Measurements from ENCODE around the gene CSNK2A3. TPM values are rescaled to one million over a fixed set of nuclear protein-coding genes. Genes with fewer than 3 reads are reported as not detected.

Gene CSNK2A3
- total and polyA plus RNA-seq, 9 of the 15 experiments (the other 6 are each of a cell fraction or from before 2014, with no cell fraction given), result 0.33 to 6.1 (median 1.8) TPM

DNA sequence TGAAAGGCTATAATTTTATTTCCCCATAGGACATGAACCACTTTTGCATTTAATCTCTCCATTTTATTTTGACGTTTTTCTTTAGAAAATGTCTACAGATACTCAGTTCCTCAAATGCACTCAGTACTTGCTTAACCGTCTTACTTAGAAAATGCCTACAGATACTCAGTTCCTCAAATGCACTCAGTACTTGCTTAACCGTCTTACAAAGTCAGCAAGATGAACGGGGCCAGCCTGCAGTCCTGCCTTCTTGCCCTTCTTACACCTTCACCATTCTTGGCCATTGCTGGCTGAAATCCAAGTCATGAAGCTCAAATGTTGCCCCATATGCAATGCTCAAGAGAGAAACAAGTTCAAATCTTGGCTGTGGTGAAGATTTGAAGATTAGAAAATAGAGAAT is 34.1 kb downstream of the CSNK2A3 start:
- POLR2A ChIA-PET, result no interaction called here
- BruUV-seq (replicated peaks), result no TSS peak

DNA sequence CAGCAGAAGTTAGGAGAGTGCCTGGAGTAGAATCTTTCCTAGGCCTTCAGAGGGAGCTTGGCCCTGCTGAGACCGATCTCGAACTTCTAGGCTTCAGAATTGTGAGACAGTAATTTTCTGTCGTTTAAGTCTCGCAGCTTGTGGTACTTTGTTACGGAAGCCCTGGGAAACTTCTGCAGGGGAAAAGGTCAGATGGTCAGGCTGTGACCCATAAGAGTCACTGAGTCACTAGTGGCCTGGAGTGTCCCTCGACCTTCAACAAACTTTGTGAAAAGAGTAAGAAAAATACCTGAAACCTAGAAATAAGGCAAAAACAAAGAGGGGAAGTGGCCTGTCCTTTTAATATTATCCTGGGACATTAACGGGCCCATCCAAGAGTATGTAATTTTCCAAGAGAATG is 34.6 kb downstream of the CSNK2A3 start:
- in situ Hi-C loops (cut with MboI), result no loop called here
- H3K4me1 ChIP-seq (replicated peaks in 1 of 2; ENCODE audit: control insufficient read depth in 2 of 2, insufficient read depth in 2 of 2, low read length in 2 of 2), result no peaks in the 10 kb centered on the region
- H3K79me2 ChIP-seq (ENCODE audit: control insufficient read depth, insufficient read depth, low read length), result no peaks in the 10 kb centered on the region
- intact Hi-C loops (cut with micrococcal nuclease), result no loop called here
- H3K9me1 ChIP-seq (ENCODE audit: control insufficient read depth, insufficient read depth, low read length), result no peaks in the 10 kb centered on the region
- POLR2A ChIA-PET, result no interaction called here
- H3K4me2 ChIP-seq (ENCODE audit: insufficient read depth, low read length), result no peak overlapping the region
- no peaks in the 10 kb centered on the region for H3K9me3 ChIP-seq (replicated peaks; ENCODE audit: control insufficient read depth, insufficient read depth, low read depth, low read length)
- H2AFZ ChIP-seq (ENCODE audit: low read depth, low read length), result no peak overlapping the region
- DNase-seq (ENCODE audit: extremely low read depth in 1 of 4, low spot score in 3 of 4) (no peak), FAIRE-seq (no peak), ATAC-seq (no peak)
- H4K20me1 ChIP-seq (replicated peaks; ENCODE audit: control insufficient read depth, insufficient read depth, low read length), result no peaks in the 10 kb centered on the region
- H3K36me3 ChIP-seq (ENCODE audit: control insufficient read depth, insufficient read depth, low read length), result no peaks in the 10 kb centered on the region
- H3K4me3 ChIP-seq, result no peak overlapping the region
- no peaks in the 10 kb centered on the region for H3K27me3 ChIP-seq (ENCODE audit: control insufficient read depth in 2 of 2, insufficient read depth in 2 of 2, low read length in 2 of 2)
- CTCF ChIA-PET (ENCODE audit: low intra/inter-chr PET ratio), result no interaction called here
- BruUV-seq (replicated peaks), result no TSS peak
- no peak overlapping the region for H3K27ac ChIP-seq (ENCODE audit: extremely low read depth, low read depth, low read length)
- under 1% methylated on average over 7 of the region's 7 CpGs for WGBS (ENCODE audit: insufficient coverage, low coverage, missing lambda C conversion rate)
- no peak overlapping the region for H3K9ac ChIP-seq (ENCODE audit: insufficient read depth in 1 of 2, low read depth in 2 of 2, low read length in 2 of 2)
- TF ChIP-seq, protein P1, sequence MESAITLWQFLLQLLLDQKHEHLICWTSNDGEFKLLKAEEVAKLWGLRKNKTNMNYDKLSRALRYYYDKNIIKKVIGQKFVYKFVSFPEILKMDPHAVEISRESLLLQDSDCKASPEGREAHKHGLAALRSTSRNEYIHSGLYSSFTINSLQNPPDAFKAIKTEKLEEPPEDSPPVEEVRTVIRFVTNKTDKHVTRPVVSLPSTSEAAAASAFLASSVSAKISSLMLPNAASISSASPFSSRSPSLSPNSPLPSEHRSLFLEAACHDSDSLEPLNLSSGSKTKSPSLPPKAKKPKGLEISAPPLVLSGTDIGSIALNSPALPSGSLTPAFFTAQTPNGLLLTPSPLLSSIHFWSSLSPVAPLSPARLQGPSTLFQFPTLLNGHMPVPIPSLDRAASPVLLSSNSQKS (CRISPR knock-in tag; IDR thresholded peaks at IDR 0.05), result no peak
- TF ChIP-seq KLF1 (tag; IDR thresholded peaks at IDR 0.05) (no peak), PPARD (CRISPR knock-in tag; IDR thresholded peaks at IDR 0.05) (no peak), CC2D1A (IDR thresholded peaks at IDR 0.05) (no peak), RCOR1 (IDR thresholded peaks at IDR 0.05; ENCODE audit: borderline replicate concordance in 1 of 2, low read depth in 2 of 2, low read length in 2 of 2) (no peak), HOXB6 (CRISPR knock-in tag; IDR thresholded peaks at IDR 0.05; ENCODE audit: borderline replicate concordance) (no peak), SUPT5H (IDR thresholded peaks at IDR 0.05) (no peak), KLF13 (tag; IDR thresholded peaks at IDR 0.05; ENCODE audit: borderline replicate concordance, low read depth) (no peak), ZNF695 (CRISPR knock-in tag; IDR thresholded peaks at IDR 0.05) (no peak)
- TF ChIP-seq, protein P2, sequence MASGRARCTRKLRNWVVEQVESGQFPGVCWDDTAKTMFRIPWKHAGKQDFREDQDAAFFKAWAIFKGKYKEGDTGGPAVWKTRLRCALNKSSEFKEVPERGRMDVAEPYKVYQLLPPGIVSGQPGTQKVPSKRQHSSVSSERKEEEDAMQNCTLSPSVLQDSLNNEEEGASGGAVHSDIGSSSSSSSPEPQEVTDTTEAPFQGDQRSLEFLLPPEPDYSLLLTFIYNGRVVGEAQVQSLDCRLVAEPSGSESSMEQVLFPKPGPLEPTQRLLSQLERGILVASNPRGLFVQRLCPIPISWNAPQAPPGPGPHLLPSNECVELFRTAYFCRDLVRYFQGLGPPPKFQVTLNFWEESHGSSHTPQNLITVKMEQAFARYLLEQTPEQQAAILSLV (tag; IDR thresholded peaks at IDR 0.05), result no peak
- TF ChIP-seq, protein P3, sequence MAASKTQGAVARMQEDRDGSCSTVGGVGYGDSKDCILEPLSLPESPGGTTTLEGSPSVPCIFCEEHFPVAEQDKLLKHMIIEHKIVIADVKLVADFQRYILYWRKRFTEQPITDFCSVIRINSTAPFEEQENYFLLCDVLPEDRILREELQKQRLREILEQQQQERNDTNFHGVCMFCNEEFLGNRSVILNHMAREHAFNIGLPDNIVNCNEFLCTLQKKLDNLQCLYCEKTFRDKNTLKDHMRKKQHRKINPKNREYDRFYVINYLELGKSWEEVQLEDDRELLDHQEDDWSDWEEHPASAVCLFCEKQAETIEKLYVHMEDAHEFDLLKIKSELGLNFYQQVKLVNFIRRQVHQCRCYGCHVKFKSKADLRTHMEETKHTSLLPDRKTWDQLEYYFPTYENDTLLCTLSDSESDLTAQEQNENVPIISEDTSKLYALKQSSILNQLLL (CRISPR knock-in tag; IDR thresholded peaks at IDR 0.05; ENCODE audit: borderline replicate concordance), result no peak

More for the DNA sequence above, 34.1 kb downstream of the CSNK2A3 start:
- no peak overlapping the region for H3K27ac ChIP-seq (ENCODE audit: extremely low read depth, low read depth, low read length)
- no peak overlapping the region for H3K4me2 ChIP-seq (ENCODE audit: insufficient read depth, low read length)
- no peaks in the 10 kb centered on the region for H3K9me3 ChIP-seq (replicated peaks; ENCODE audit: control insufficient read depth, insufficient read depth, low read depth, low read length)
- no peak for FAIRE-seq
- no peaks in the 10 kb centered on the region for H3K27me3 ChIP-seq (ENCODE audit: control insufficient read depth in 2 of 2, insufficient read depth in 2 of 2, low read length in 2 of 2)
- H3K9ac ChIP-seq (ENCODE audit: insufficient read depth in 1 of 2, low read depth in 2 of 2, low read length in 2 of 2), result no peak overlapping the region
- TF ChIP-seq SETDB1 (IDR thresholded peaks at IDR 0.05; ENCODE audit: low read length), result no peak
- no peak for TF ChIP-seq ETV5 (CRISPR knock-in tag; IDR thresholded peaks at IDR 0.05; ENCODE audit: low read depth)
- TF ChIP-seq ARHGAP35 (IDR thresholded peaks at IDR 0.05; ENCODE audit: partially characterized antibody), result no peak
- TF ChIP-seq SMARCA4 (IDR thresholded peaks at IDR 0.05), result no peak
- CTCF ChIA-PET (ENCODE audit: low intra/inter-chr PET ratio), result no interaction called here
- no peaks in the 10 kb centered on the region for H3K9me1 ChIP-seq (ENCODE audit: control insufficient read depth, insufficient read depth, low read length)
- H3K36me3 ChIP-seq (ENCODE audit: control insufficient read depth, insufficient read depth, low read length), result no peaks in the 10 kb centered on the region
- H3K79me2 ChIP-seq (ENCODE audit: control insufficient read depth, insufficient read depth, low read length), result no peaks in the 10 kb centered on the region
- intact Hi-C loops (cut with micrococcal nuclease), result no loop called here
- 1% methylated on average over 4 of the region's 4 CpGs for WGBS (ENCODE audit: insufficient coverage, low coverage, missing lambda C conversion rate)
- no peaks in the 10 kb centered on the region for H4K20me1 ChIP-seq (replicated peaks; ENCODE audit: control insufficient read depth, insufficient read depth, low read length)
- no peak overlapping the region for H2AFZ ChIP-seq (ENCODE audit: low read depth, low read length)
- H3K4me1 ChIP-seq (replicated peaks in 1 of 2; ENCODE audit: control insufficient read depth in 2 of 2, insufficient read depth in 2 of 2, low read length in 2 of 2), result no peaks in the 10 kb centered on the region
- in situ Hi-C loops (cut with MboI), result no loop called here
- no peak overlapping the region for H3K4me3 ChIP-seq
- no peak for DNase-seq (ENCODE audit: extremely low read depth in 1 of 4, low spot score in 3 of 4)
- ATAC-seq, result no peak

All from K562 (cell line).